ENCODE data around the gene CHIC1. TPM values are rescaled to one million over a fixed set of nuclear protein-coding genes. Genes with fewer than 3 reads are reported as not detected.
"Not testable (repeated sequence)": the region's sequence is repeated elsewhere in the genome, so short reads cannot be mapped to it uniquely, and the experiment has no call there.

Gene CHIC1
- 1 to 10 TPM; 3.3 to 4.9 TPM for total RNA-seq

DNA sequence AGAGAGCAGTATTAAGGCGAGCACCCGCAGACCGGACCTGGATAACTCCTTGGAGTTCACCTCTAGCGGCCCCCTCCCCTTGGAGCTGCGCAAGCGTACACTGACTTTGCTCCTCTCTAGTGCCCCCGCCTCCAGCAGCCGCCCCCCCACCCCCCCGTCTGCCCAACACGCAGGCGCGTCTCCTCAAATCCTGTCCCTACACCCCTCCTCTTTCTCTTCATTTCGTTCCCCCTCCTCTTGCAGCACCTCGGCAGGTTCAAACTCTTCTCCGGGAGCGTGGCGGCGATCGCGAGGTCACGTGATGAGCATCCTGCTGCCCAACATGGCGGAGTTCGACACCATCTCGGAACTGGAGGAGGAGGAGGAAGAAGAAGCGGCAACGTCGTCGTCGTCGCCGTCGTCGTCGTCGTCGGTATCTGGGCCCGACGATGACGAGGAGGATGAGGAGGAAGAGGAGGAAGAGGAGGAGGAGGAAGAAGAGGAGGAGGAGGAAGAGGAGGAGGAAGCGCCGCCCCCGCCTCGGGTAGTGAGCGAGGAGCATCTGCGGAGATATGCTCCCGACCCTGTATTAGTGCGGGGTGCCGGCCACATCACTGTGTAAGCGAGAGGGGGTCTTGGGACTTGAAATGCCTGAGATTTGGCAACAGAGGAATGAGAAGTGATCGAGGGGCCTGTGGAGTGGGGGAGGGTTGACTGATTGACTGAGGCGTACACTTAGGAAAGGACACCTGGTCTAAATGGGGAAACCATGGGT, at the start of gene CHIC1:
Gene CHIC1, plus strand, starts transcription at position 214 of the 754 bp plus-strand sequence. Its CDS starts 88 bp downstream, at position 302.
- DNase-seq (peak; percentile 78), ATAC-seq (peak; percentile 86)
- H3K27me3 Mint-ChIP-seq, result no peaks in the 10 kb centered on the region
- peak within 1 kb of the TSS; percentile 99 for H3K27ac Mint-ChIP-seq
- H3K4me1 Mint-ChIP-seq, result peaks cover 19% of the 10 kb centered on the region
- peak within 1 kb of the TSS; percentile 93 for H3K4me3 Mint-ChIP-seq
- H3K36me3 Mint-ChIP-seq, result peaks cover 5% of the 10 kb centered on the region
- H3K9me3 Mint-ChIP-seq (ENCODE audit: low read depth), result no peaks in the 10 kb centered on the region
- CTCF ChIA-PET, result no interaction called here

DNA sequence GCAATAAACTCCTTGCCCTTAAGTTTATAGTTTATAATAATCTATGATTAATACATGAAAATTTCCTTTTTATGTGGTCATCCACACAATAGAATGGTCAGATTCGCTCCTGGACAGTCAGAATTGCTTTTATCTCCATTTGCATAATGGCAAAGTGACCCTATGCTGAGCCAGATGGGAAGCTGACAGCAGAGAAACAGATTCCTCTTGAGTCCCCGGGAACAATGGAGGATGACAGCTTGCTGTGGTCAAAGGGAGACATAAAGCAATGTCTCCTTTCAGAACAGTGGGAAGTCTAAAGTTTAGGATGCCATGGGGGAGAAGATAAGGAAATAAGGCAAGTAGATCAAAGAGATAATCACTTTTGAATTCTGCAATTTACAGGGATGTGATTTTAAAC, 40.2 kb upstream of the CHIC1 start:
- H3K36me3 Mint-ChIP-seq; CTCF ChIA-PET; DNase-seq; H3K9me3 Mint-ChIP-seq (ENCODE audit: low read depth); H3K27ac Mint-ChIP-seq; H3K4me3 Mint-ChIP-seq; H3K4me1 Mint-ChIP-seq; H3K27me3 Mint-ChIP-seq; ATAC-seq: not testable (repeated sequence)

DNA sequence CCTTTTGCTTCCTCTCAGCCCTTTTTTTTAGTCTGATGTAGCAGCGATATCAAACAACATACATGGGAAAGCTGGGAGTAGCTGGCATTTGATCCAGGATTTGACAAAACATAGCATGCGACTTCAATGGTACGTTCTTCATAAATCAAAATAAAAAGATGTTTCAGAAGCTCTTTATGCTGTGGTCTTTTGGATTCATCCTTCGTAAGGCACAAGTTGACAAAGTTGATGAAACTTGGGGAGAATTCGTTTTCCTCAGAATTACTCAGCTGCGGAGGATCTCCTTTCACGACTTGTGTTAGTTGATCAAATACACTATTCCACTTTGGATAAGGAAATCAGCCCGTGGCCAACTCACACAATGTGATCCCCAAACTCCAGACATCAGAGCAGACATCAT, 38.1 kb upstream of the CHIC1 start:
- H3K36me3 Mint-ChIP-seq, result no peaks in the 10 kb centered on the region
- H3K9me3 Mint-ChIP-seq (ENCODE audit: low read depth), result peaks cover 3% of the 10 kb centered on the region
- no peak overlapping the region for H3K27ac Mint-ChIP-seq
- DNase-seq (no peak), ATAC-seq (no peak)
- H3K4me1 Mint-ChIP-seq, result no peaks in the 10 kb centered on the region
- H3K27me3 Mint-ChIP-seq, result no peaks in the 10 kb centered on the region
- H3K4me3 Mint-ChIP-seq, result no peak overlapping the region
- CTCF ChIA-PET, result no interaction called here

DNA sequence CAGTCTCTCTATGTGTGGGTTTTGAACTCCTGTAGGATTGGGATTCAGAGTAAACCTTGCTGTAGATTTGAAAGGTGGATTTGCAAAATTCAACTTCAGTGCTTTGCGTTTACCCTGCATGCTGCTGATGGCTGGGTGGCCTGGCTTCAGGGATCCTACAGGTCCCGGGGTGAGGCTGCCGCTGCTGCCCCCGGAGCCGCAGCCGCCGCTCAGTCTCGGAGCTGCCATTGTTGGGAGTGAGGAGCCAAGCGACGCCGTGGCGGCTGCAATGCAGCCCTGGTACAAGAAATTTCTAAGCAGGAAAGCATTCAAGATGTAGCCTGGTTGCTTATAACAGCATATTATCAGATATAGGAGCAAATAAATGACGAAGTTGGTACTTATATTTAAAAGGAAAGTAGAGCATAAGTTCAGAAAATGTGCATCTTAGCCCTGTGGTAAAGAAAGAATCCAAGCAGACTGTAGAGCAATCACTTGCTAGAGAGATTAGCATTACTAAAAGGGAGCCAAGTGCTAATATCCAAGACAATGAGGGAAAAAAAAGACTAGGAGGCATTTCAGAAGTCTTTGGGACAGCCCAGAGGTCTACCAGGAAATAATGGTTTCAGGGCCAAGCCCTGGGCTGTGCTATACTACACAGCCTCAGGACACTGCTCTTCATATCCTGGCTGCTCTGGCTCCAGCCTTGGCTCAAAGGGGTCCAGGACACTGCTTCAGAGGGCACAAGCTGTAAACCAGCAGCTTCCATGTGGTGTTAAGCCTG, 36.9 kb upstream of the CHIC1 start:
- ATAC-seq, result no peak
- H3K36me3 Mint-ChIP-seq, result no peaks in the 10 kb centered on the region
- H3K27ac Mint-ChIP-seq, result no peak overlapping the region
- peaks cover 6% of the 10 kb centered on the region for H3K9me3 Mint-ChIP-seq (ENCODE audit: low read depth)
- H3K4me3 Mint-ChIP-seq, result no peak overlapping the region
- DNase-seq, result no peak
- H3K27me3 Mint-ChIP-seq, result no peaks in the 10 kb centered on the region
- no peaks in the 10 kb centered on the region for H3K4me1 Mint-ChIP-seq
- CTCF ChIA-PET, result no interaction called here

DNA sequence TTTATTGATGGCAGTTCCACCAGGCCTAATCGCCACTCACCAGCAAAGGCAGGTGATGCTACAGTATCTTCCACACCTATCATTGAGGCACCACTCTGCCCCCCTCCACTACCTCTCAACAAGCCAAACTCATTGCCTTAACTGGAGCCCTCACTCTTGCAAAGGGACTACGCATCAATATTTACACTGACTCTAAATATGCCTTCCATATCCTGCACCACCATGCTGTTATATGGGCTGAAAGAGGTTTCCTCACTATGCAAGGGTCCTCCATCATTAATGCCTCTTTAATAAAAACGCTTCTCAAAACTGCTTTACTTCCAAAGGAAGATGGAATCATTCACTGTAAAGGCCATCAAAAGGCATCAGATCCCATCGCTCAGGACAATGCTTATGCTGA, 31.3 kb upstream of the CHIC1 start:
- H3K9me3 Mint-ChIP-seq (ENCODE audit: low read depth), result peaks cover 13% of the 10 kb centered on the region
- DNase-seq, H3K27me3 Mint-ChIP-seq, H3K27ac Mint-ChIP-seq, H3K36me3 Mint-ChIP-seq, CTCF ChIA-PET, H3K4me1 Mint-ChIP-seq, H3K4me3 Mint-ChIP-seq, ATAC-seq: not testable (repeated sequence)

DNA sequence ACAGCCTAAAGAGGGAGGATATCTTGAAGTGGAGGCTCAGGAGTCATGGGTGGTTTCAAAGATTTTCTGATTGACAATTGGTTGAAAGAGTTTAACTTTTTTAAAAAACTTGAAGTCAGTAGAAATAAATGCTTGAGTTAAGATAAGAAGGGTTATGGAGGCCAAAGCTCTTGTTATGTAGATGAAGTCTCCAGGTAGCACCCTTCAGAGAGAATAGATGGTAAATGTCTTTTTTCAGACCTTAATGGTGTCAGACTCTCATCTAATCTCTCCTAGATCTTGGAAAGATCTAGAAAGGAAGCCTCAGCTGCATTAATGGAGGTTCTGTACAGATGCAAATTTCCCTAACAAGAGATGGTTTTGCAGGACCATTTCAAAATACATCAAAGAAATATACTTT, 6.8 kb upstream of the CHIC1 start:
- ATAC-seq (no peak), DNase-seq (no peak)
- no peak overlapping the region for H3K27ac Mint-ChIP-seq
- CTCF ChIA-PET, result no interaction called here
- H3K9me3 Mint-ChIP-seq (ENCODE audit: low read depth), result no peaks in the 10 kb centered on the region
- no peaks in the 10 kb centered on the region for H3K27me3 Mint-ChIP-seq
- peaks cover 3% of the 10 kb centered on the region for H3K36me3 Mint-ChIP-seq
- H3K4me1 Mint-ChIP-seq, result peaks cover 3% of the 10 kb centered on the region
- no peak overlapping the region for H3K4me3 Mint-ChIP-seq

DNA sequence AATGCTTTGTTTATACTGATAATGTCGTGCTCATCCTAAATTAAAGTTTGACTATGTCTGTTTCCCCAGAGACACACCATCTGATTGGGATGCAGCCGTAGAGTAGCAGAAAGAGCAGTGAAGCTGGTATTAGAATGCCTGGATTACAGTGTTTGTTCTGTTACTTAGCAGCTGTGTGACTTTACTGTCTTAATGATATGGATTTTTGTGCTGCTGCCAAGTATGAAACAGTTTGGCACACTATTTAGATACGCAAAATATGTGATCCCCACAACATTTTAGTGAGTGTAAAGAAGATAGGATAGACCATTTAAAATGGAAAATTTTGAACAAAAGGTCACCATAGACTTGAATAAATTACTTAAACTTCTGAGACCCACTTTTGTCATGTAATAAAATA, 1.2 kb upstream of the CHIC1 start:
- Mint-ChIP-seq H3K27me3 (no peaks in the 10 kb centered on the region), H3K4me1 (peaks cover 19% of the 10 kb centered on the region), H3K4me3 (peak overlapping the region; percentile 93), H3K27ac (no peak overlapping the region), H3K36me3 (peaks cover 5% of the 10 kb centered on the region), H3K9me3 (ENCODE audit: low read depth) (no peaks in the 10 kb centered on the region)
- ATAC-seq, result no peak
- DNase-seq, result no peak
- CTCF ChIA-PET, result interaction anchor here (0.7 kb wide), 1 partner anchor 18 kb away, joined by 3 read pairs; no protein-coding TSS in a partner anchor

DNA sequence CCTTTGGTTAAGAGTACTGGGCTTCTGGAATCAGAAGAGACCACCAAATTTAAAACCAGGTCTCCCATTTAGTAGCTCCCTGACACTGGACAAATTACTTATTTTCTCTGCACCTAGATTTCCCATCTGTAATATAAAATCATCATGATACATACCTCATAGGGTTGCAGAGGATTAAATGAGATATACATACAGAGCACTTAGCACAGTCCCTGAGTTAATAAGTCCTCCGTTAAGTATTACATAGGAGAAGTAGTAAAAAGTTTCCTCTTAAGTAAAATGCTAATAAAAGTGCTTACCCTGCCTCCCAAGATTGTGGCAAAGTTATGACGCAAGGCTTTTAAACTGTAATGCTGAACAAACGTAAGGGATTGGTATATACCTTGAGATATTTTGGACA, 539 bp upstream of the CHIC1 start:
- H3K27ac Mint-ChIP-seq, result peak overlapping the region; percentile 99
- ATAC-seq (no peak), DNase-seq (no peak)
- H3K36me3 Mint-ChIP-seq, result peaks cover 5% of the 10 kb centered on the region
- H3K4me1 Mint-ChIP-seq, result peaks cover 19% of the 10 kb centered on the region
- CTCF ChIA-PET, result interaction anchor here (0.7 kb wide), 1 partner anchor 18 kb away, joined by 3 read pairs; no protein-coding TSS in a partner anchor
- H3K27me3 Mint-ChIP-seq, result no peaks in the 10 kb centered on the region
- H3K4me3 Mint-ChIP-seq, result peak overlapping the region; percentile 93
- H3K9me3 Mint-ChIP-seq (ENCODE audit: low read depth), result no peaks in the 10 kb centered on the region

DNA sequence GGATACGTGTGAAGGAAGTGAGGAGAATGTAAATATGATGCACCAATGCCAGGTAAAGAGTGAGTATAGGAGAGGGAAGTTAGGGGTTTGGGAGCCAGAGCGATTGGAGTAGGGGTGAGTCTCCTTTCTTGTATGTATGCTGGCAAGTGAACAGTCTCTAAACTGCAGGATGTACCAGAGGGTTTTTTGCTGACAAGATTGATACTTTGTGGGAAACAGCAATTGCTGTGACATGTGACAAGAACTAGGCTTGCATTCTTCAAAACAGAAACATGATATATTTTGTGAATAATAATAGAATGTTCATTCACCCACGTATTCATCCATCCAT, 706 bp downstream of the CHIC1 start:
- Mint-ChIP-seq H3K9me3 (ENCODE audit: low read depth) (no peaks in the 10 kb centered on the region), H3K36me3 (peaks cover 5% of the 10 kb centered on the region), H3K4me3 (peak overlapping the region; percentile 93), H3K27ac (peak overlapping the region; percentile 99), H3K27me3 (no peaks in the 10 kb centered on the region), H3K4me1 (peaks cover 19% of the 10 kb centered on the region)
- peak; percentile 40 for ATAC-seq
- no peak for DNase-seq
- CTCF ChIA-PET, result no interaction called here

DNA sequence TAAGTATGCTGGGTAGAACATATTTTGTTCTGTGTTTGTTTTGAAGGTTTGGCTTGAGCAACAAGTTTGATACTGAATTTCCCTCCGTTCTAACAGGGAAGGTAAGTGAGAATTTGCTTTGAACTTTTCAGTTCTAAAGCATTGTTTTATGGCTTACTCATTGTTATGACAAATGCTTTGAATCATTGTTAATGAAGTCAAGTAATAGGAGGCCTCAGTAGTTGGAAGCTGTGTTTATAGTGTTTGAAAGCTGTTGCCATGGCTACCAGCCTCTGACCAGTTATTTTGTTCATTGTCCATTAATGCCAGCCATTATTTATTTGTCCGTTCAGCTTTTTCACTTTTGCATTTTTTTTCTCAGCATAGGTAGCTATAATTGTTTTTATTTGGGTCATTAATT, 14.4 kb downstream of the CHIC1 start:
- CTCF ChIA-PET, result no interaction called here
- Mint-ChIP-seq H3K4me1 (peaks cover 6% of the 10 kb centered on the region), H3K36me3 (peaks cover 11% of the 10 kb centered on the region), H3K9me3 (ENCODE audit: low read depth) (no peaks in the 10 kb centered on the region), H3K4me3 (no peak overlapping the region), H3K27ac (no peak overlapping the region), H3K27me3 (no peaks in the 10 kb centered on the region)
- DNase-seq (no peak), ATAC-seq (no peak)

DNA sequence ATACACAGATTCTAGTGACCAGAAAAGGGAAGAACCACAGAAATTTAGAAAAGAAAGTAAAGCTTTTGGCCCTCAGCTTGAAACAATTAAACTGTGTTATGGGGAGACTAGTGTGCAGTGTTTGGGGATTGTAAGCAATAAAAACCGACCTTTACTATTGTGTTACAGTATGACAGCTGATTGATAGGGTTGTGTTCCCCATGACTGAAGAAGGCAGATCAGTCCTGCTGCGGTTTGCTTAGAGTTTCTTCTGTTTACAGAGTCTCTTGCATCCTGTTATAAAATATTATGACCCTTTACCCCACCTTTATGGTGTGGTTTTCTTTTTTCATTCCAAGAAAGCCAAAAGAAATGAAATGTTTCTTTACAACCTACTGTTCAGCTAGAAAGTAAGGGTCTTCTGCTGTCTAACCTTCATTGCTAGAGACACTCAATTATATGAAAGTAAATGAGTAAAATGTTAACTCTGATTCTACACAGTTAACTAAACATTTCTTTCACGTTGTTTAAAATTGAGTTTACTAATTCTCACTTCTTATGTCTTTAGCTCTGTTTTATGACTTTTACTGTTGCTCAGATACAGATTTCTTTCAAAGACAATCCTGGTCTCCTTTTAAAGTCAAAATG, 18.1 kb downstream of the CHIC1 start:
- no peak for ATAC-seq
- DNase-seq, result no peak
- CTCF ChIA-PET, result no interaction called here

DNA sequence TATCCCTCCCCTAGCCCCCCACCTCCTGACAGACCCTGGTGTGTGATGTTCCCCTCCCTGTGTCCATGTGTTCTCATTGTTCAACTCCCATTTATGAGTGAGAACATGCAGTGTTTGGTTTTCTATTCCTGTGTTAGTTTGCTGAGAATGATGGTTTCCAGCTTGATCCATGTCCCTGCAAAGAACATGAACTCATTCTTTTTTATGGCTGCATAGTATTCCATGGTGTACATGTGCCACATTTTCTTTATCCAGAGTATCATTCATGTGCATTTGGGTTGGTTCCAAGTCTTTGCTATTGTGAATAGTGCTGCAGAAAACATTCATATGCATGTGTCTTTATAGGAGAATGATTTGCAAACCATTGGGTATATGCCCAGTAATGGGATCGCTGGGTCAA, 34.8 kb downstream of the CHIC1 start:
- H3K4me1 Mint-ChIP-seq; DNase-seq; CTCF ChIA-PET; ATAC-seq; H3K9me3 Mint-ChIP-seq (ENCODE audit: low read depth); H3K27ac Mint-ChIP-seq; H3K27me3 Mint-ChIP-seq; H3K4me3 Mint-ChIP-seq: not testable (repeated sequence)
- peaks cover 21% of the 10 kb centered on the region for H3K36me3 Mint-ChIP-seq

More for the DNA sequence above, 18.1 kb downstream of the CHIC1 start:
- H3K36me3 Mint-ChIP-seq, result peaks cover 7% of the 10 kb centered on the region
- H3K27me3 Mint-ChIP-seq, result no peaks in the 10 kb centered on the region
- no peak overlapping the region for H3K4me3 Mint-ChIP-seq
- no peaks in the 10 kb centered on the region for H3K9me3 Mint-ChIP-seq (ENCODE audit: low read depth)
- peaks cover 6% of the 10 kb centered on the region for H3K4me1 Mint-ChIP-seq
- H3K27ac Mint-ChIP-seq, result no peak overlapping the region

DNA sequence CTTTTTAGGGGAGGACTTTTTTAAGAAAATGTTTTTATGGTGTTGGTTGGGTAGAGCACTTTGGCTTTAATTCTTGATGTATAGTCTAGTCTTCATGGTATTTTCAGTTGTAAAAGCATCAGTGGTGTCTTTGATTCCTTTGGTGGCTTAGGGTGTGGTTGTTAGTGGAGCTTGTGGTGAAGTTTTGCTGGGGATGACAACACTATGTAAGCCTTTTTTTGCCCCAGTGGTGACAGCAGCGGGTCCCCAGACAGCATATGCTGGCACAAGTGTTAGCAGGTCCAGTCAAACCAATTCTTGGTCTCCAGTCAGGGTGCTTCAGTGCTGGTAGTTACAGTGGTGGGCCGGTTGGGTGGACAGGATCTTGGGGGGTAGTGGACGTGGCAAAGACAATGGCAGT, 52.0 kb downstream of the CHIC1 start:
- Mint-ChIP-seq H3K4me3 (no peak overlapping the region), H3K36me3 (peaks cover 31% of the 10 kb centered on the region), H3K27ac (no peak overlapping the region), H3K9me3 (ENCODE audit: low read depth) (peaks cover 3% of the 10 kb centered on the region), H3K4me1 (peaks cover 9% of the 10 kb centered on the region), H3K27me3 (no peaks in the 10 kb centered on the region)
- ATAC-seq (no peak), DNase-seq (peak; percentile 40)
- CTCF ChIA-PET, result no interaction called here

DNA sequence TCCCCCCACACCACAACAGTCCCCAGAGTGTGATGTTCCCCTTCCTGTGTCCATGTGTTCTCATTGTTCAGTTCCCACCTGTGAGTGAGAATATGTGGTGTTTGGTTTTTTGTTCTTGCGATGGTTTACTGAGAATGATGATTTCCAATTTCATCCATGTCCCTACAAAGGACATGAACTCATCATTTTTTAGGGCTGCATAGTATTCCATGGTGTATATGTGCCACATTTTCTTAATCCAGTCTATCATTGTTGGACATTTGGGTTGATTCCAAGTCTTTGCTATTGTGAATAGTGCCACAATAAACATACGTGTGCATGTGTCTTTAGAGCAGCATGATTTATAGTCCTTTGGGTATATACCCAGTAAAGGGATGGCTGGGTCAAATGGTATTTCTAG, 78.7 kb downstream of the CHIC1 start:
- H3K9me3 Mint-ChIP-seq (ENCODE audit: low read depth); DNase-seq; ATAC-seq; CTCF ChIA-PET; H3K27me3 Mint-ChIP-seq; H3K4me1 Mint-ChIP-seq; H3K27ac Mint-ChIP-seq; H3K4me3 Mint-ChIP-seq: not testable (repeated sequence)
- peaks cover 26% of the 10 kb centered on the region for H3K36me3 Mint-ChIP-seq

Measured in activated CD8-positive, alpha-beta memory T cell treated with anti-CD3 and anti-CD28 coated beads, Interleukin-2, amount 10 ng/mL, durations not matched to agents 7 days and 5 days (primary cell).